ENCODE measurements around the gene MPZL1. TPM values are rescaled to one million over a fixed set of nuclear protein-coding genes. Genes with fewer than 3 reads are reported as not detected.

MPZL1 gene
- total RNA-seq, 1 donor from 2014 or later = 133 TPM

GRCh38 chr1:167746013-167746672 lies 24.4 kb downstream of the MPZL1 start:
- Mint-ChIP-seq H3K4me3 (ENCODE audit: low read depth) (no peak overlapping the region), H3K27ac (no peak overlapping the region), H3K4me1 (ENCODE audit: low read depth) (peaks cover 29% of the 10 kb centered on the region), H3K27me3 (no peaks in the 10 kb centered on the region), H3K36me3 (ENCODE audit: insufficient read depth) (peaks cover 6% of the 10 kb centered on the region), H3K9me3 (ENCODE audit: low read depth) (no peaks in the 10 kb centered on the region)
- DNase-seq (ENCODE audit: low spot score, unreplicated experiment) = no peak
- no peak for TF ChIP-seq CTCF (IDR thresholded peaks at IDR 0.05; ENCODE audit: unreplicated experiment)

- peaks cover 32% of the 10 kb centered on the region for H3K4me1 Mint-ChIP-seq (ENCODE audit: low read depth)
- DNase-seq (ENCODE audit: low spot score, unreplicated experiment) = no peak
- H3K9me3 Mint-ChIP-seq (ENCODE audit: low read depth) = no peaks in the 10 kb centered on the region
- H3K27me3 Mint-ChIP-seq = no peaks in the 10 kb centered on the region
- no peak for TF ChIP-seq CTCF (IDR thresholded peaks at IDR 0.05; ENCODE audit: unreplicated experiment)
- peak overlapping the region; percentile 70 for H3K27ac Mint-ChIP-seq
- H3K4me3 Mint-ChIP-seq (ENCODE audit: low read depth) = no peak overlapping the region
- peaks cover 6% of the 10 kb centered on the region for H3K36me3 Mint-ChIP-seq (ENCODE audit: insufficient read depth)
These were observed 25.3 kb downstream of the MPZL1 start for GRCh38 chr1:167746988-167747655.

- peaks cover 34% of the 10 kb centered on the region for H3K4me1 Mint-ChIP-seq (ENCODE audit: low read depth)
- no peak for DNase-seq (ENCODE audit: low spot score, unreplicated experiment)
- H3K4me3 Mint-ChIP-seq (ENCODE audit: low read depth) = no peak overlapping the region
- peaks cover 2% of the 10 kb centered on the region for H3K36me3 Mint-ChIP-seq (ENCODE audit: insufficient read depth)
- no peaks in the 10 kb centered on the region for H3K9me3 Mint-ChIP-seq (ENCODE audit: low read depth)
- no peak overlapping the region for H3K27ac Mint-ChIP-seq
- TF ChIP-seq CTCF (IDR thresholded peaks at IDR 0.05; ENCODE audit: unreplicated experiment) = no peak
- H3K27me3 Mint-ChIP-seq = no peaks in the 10 kb centered on the region
These were observed 26.2 kb downstream of the MPZL1 start for GRCh38 chr1:167747988-167748387.

GRCh38 chr1:167748906-167749305 lies 27.1 kb downstream of the MPZL1 start:
- Mint-ChIP-seq H3K4me3 (ENCODE audit: low read depth) (no peak overlapping the region), H3K36me3 (ENCODE audit: insufficient read depth) (no peaks in the 10 kb centered on the region), H3K27ac (peak overlapping the region; percentile 47), H3K9me3 (ENCODE audit: low read depth) (no peaks in the 10 kb centered on the region), H3K4me1 (ENCODE audit: low read depth) (peaks cover 32% of the 10 kb centered on the region), H3K27me3 (no peaks in the 10 kb centered on the region)
- no peak for DNase-seq (ENCODE audit: low spot score, unreplicated experiment)
- no peak for TF ChIP-seq CTCF (IDR thresholded peaks at IDR 0.05; ENCODE audit: unreplicated experiment)

- no peak for DNase-seq (ENCODE audit: low spot score, unreplicated experiment)
- no peak for TF ChIP-seq CTCF (IDR thresholded peaks at IDR 0.05; ENCODE audit: unreplicated experiment)
- Mint-ChIP-seq H3K27ac (peak overlapping the region; percentile 50), H3K4me1 (ENCODE audit: low read depth) (peaks cover 35% of the 10 kb centered on the region), H3K36me3 (ENCODE audit: insufficient read depth) (no peaks in the 10 kb centered on the region), H3K4me3 (ENCODE audit: low read depth) (no peak overlapping the region), H3K9me3 (ENCODE audit: low read depth) (no peaks in the 10 kb centered on the region), H3K27me3 (no peaks in the 10 kb centered on the region)
These were observed 28.0 kb downstream of the MPZL1 start for GRCh38 chr1:167749741-167750140.

All from progenitor cell of endocrine pancreas (in vitro differentiated cells).